GM18505 (cell line): ENCODE results near the gene CDH13.

Experiments
- ATAC-seq: cut with Tn5 transposase; IDR thresholded peaks from one replicate; pipeline ENCODE4 v1.9.1; 2021; ENCODE audit not compliant: unreplicated experiment
- POLR2A ChIP-seq: IDR thresholded peaks from 4 replicates; pipeline ENCODE4 v1.6.1; 2011; ENCODE audit warnings: borderline replicate concordance; ENCODE audit not compliant: insufficient read depth, insufficient read length; ENCODE audit errors: extremely low read depth

Gene CDH13

GRCh38 chr16:82864332-82865040 is 237.7 kb downstream of the CDH13 start:
- ATAC-seq = no peak
- no peak for TF ChIP-seq POLR2A

GRCh38 chr16:82865412-82865811 is 238.6 kb downstream of the CDH13 start:
- ATAC-seq = no peak
- no peak for TF ChIP-seq POLR2A

GRCh38 chr16:82867485-82867884 is 240.7 kb downstream of the CDH13 start:
- no peak for ATAC-seq
- TF ChIP-seq POLR2A = no peak

GRCh38 chr16:82874271-82874670 is 247.5 kb downstream of the CDH13 start:
- TF ChIP-seq POLR2A = no peak
- no peak for ATAC-seq

DNA sequence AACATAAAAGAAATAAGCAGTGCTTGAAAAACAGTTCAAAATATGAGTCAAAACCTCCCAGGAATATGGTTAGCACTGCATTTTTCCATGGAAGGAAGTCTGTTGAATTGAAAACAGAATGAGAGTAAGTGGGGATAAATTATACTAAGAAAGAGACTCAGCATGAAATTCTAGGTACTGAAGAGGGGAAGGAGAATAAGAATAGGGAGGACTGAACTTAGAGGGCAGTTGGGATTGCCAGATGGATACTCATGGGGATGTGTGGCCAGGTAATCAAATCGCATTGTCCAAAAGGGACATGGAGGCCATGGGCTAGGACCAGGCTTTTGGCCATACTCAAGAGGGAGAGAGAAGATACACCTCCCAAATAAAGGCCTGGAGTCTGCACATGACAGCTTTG is 247.9 kb downstream of the CDH13 start:
- no peak for ATAC-seq
- no peak for TF ChIP-seq POLR2A

DNA sequence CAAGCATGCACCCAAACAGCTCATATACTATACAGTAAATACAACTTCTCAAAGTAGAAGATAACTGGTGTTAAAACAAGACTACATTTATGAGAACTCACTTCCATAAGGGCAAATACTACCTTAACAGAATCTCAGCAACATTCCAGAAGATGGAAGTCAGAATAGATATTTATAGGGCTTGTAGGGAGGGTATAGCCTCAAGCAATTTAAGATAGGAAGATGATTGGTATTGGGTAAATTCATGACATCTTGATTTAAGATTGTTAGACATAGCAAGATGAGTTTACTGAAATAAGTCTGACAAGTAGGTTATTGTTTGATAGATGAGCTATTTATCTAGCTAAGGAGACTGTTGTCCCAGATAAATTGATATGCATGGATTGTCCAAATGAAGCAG is 250.2 kb downstream of the CDH13 start:
- ATAC-seq = no peak
- no peak for TF ChIP-seq POLR2A

DNA sequence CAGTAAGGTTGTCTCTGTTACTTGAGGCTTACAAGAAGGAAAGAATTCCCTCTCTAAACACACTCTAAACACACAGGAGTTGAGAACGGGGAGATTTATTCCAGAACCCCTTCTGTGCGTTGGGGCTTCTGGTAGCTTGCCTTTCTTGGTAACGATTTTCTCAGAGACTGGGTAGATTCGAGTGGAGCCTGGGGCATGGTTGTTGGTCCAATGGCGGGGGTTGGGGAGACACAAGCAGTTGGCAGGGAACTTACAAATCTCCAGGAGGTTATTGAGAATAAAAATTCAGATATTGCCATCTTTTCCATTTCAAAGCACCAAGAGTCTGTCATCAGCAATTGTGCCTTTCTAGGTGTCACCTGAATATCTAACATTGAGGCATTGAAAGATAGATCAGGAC is 251.7 kb downstream of the CDH13 start:
- no peak for ATAC-seq

GRCh38 chr16:82880346-82880745 is 253.6 kb downstream of the CDH13 start:
- no peak for TF ChIP-seq POLR2A
- no peak for ATAC-seq

More for the DNA sequence above, 251.7 kb downstream of the CDH13 start:
- no peak for TF ChIP-seq POLR2A

DNA sequence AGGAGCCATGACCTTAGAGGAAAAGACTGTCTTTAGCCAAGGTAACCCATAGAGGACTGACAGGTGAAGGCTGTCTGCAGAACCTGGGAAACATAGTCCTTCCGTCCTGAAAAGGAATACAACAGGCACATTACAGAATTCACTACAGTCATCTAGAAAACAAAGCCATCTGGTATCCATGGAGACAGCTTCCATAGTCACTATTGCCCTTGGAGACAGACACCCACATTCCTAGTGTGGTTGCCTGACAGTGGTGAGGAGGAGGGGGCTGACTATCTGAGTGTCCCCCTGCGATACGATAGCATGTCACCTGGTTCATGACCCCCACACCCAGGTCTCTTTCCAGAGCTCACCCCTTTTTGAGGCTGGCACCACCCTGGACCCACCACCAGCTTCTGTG is 254.7 kb downstream of the CDH13 start:
- TF ChIP-seq POLR2A = no peak
- no peak for ATAC-seq

DNA sequence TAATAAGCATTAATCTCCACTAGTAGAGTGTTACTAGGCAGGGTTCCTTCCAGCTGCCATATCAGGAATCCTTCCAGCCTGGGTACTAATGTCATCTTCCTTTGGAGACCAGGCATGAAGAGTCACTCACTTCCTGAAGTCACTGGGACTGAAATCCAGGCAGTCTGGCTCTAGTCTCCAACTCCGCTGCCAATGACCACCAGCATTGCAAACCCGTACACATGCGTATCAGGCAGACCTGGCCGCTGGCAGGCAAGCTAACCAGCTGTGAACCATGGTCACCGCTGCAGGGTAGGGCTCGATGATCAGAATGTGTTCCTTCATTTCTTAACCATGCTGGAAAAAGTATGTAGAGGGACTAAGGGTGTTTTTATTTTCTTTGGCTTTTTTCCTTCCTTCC is 255.5 kb downstream of the CDH13 start:
- no peak for TF ChIP-seq POLR2A
- ATAC-seq = no peak

DNA sequence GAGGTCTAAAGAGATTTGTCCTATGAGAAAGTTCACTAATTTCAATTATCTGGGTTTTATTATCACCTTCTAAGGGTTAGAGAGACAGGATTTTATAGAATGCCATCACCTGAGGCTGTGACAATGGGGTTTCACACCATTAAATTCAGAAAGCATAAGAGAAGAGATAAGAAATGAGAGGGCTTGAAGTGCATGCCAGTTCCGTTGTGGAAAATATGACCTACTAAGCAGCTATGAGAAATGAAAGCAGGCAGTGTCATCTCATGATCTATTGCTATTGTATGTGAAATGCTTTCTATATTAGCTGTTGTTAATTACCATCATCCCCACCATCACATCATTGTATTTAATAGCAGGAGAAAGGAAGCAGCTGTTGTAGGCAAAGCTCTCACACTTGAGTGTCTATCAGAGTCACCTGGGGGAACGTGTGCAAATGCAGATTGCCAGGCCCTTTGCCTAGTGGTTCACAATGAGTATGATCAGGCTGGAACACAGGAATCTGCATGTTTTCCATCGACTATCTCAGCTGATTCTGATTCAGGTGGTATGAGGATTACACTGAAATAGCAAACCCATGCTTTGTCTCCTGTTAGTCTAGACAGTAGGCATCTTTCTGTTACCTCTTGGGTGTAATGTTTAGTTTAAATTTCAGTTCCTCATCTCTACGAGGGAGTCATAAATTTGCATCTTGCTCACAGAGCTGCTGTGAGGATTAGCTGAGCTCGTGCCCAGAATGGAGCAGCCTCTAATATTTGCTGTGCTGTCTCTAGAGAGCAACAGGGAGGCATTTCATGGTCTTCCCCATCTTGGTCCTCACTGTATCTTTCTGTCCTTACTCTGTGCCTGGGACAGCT is 256.4 kb downstream of the CDH13 start:
- ATAC-seq = no peak
- no peak for TF ChIP-seq POLR2A

- no peak for ATAC-seq
- TF ChIP-seq POLR2A = no peak
These were observed 257.6 kb downstream of the CDH13 start for GRCh38 chr16:82884320-82884898.

DNA sequence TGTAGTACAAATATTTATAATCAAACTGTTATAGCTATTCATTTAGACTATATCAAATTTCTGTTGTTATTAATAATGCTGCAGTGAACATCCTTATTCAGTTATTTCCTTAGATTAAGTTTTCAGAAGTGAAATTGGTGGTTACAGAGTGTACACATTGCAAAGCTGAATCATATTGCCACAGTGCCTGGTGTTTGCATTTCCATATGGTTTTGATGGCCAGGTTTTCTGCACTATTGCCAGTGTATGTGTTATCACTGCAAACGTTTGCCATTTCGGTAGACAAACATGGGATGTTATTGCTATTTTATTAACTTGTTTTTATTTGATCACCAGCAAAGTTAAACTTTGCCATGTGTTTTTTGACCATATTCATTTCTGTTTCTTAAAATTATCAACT is 259.4 kb downstream of the CDH13 start:
- no peak for ATAC-seq
- no peak for TF ChIP-seq POLR2A

- ATAC-seq = no peak
These were observed 261.8 kb downstream of the CDH13 start for GRCh38 chr16:82888591-82889001.

DNA sequence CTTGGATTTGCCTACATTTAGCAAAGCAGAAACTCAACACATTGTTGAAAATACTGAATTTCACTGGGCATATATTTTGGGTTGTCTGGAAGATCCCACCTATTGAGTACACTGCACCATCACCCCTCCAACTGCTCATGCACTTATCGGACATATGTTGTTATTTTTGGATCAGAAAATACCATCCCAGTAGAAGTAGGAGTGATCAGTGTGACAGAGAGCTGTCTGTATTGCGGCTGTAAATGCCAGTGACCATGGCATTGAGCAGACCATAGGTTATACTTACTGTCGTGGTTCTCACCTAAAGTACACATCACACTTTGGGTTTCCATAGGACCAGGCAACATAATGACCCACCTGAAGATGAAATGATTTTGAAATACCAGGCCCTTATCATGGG is 264.7 kb downstream of the CDH13 start:
- ATAC-seq = no peak
- no peak for TF ChIP-seq POLR2A

More at GRCh38 chr16:82888591-82889001, 261.8 kb downstream of the CDH13 start:
- TF ChIP-seq POLR2A = no peak

DNA sequence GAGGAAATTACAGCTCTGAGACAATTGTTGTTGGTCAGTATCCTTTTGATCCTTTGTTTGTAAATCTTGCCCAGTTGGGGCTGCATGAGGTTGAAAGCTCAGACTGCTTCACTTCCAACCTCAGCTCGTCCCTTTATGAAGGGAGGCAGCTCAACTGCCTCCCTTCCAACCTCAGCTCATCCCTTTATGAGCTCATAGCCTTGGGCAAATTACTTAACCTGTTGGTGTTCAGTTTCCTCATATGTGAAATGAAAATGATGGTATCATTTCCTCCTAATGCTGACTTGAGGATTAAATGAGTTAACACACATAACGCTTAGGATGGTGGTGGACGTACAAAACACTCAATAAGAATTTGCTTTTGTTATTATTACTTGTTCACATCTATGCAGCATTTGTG is 265.1 kb downstream of the CDH13 start:
- ATAC-seq = no peak
- TF ChIP-seq POLR2A = no peak
